Gastroesophageal sphincter (tissue), 4 donors: ENCODE measurements around the gene ENOX1. TPM values are rescaled to one million over a fixed set of nuclear protein-coding genes. Genes with fewer than 3 reads are reported as not detected.

Experiments used
- ATAC-seq: fragments of 150-250 bp; one replicate; pipeline ENCODE4 v1.9.1; 2016; ENCODE audit warnings: mild to moderate bottlenecking, moderate library complexity
- H3K27ac ChIP-seq, 4 donors: fragments of 200-600 bp; sonication (generic) in 3 of 4; 1 replicate in 3 of 4; 2 replicates in 1 of 4; pipeline ENCODE4 v1.5.1; 2016 to 2019
- H3K27me3 ChIP-seq: fragments of 200-600 bp; sonication (generic); one replicate; pipeline ENCODE4 v1.5.1; 2019
- H3K36me3 ChIP-seq, 2 donors: fragments of 200-600 bp; sonication (generic); one replicate each; pipeline ENCODE4 v1.5.1; 2019; ENCODE audit warnings: control low read depth in 1 of 2
- H3K4me1 ChIP-seq, 3 donors: fragments of 200-600 bp; sonication (generic); 1 replicate in 2 of 3; 2 replicates in 1 of 3; pipeline ENCODE4 v1.5.1; 2016 to 2019; ENCODE audit warnings: control low read depth in 2 of 3
- H3K4me3 ChIP-seq, 2 donors: fragments of 200-600 bp; sonication (generic); one replicate each; pipeline ENCODE4 v1.5.1; 2019; ENCODE audit warnings: mild to moderate bottlenecking in 1 of 2, moderate library complexity in 1 of 2
- H3K9me3 ChIP-seq, 3 donors: fragments of 200-600 bp; sonication (generic); one replicate each; pipeline ENCODE4 v1.5.1; 2017 to 2019; ENCODE audit warnings: control low read depth in 2 of 3
- CTCF ChIP-seq, 4 experiments: fragments of 200-600 bp in 2 of 4; fragments of 450-650 bp in 2 of 4; sonication (generic) in 1 of 4; IDR thresholded peaks; one replicate each; pipeline ENCODE4 v1.5.1; 2017 to 2019; ENCODE audit warnings: antibody characterized with exemption in 4 of 4, mild to moderate bottlenecking in 2 of 4, moderate library complexity in 2 of 4
- EP300 ChIP-seq: sonication (generic); formaldehyde crosslinking; IDR thresholded peaks from one replicate; pipeline ENCODE4 v1.6.1; 2017; ENCODE audit warnings: antibody characterized with exemption, mild to moderate bottlenecking
- POLR2A ChIP-seq, 2 donors: fragments of 450-650 bp; IDR thresholded peaks; one replicate each; pipeline ENCODE4 v1.6.1; 2017; ENCODE audit warnings: antibody characterized with exemption in 2 of 2, mild to moderate bottlenecking in 2 of 2, moderate library complexity in 1 of 2
- POLR2AphosphoS5 ChIP-seq: sonication (generic); formaldehyde crosslinking; IDR thresholded peaks from one replicate; pipeline ENCODE4 v1.6.1; 2017; ENCODE audit warnings: antibody characterized with exemption
- WGBS, 2 donors: methylation state at CpG; one replicate each; pipeline ENCODE4 v1.1.5; 2018; ENCODE audit warnings: low coverage in 1 of 2; 5-methylcytosine and 5-hydroxymethylcytosine counted together
- total RNA-seq, 4 donors: library from RNA; depleted of rRNA; stranded (reverse); fragments of >200 nt; gene quantifications; one replicate each; pipeline ENCODE4 v1.1.0, GENCODE V29; 2016

ENOX1 gene
- total RNA-seq, 4 donors from 2014 or later: 1.8 to 11.6 (median 9.4) TPM

- Histone ChIP-seq H3K4me1 (peaks cover 0 to 3% (median 0%) of the 10 kb centered on the region in 3 donors), H3K27me3 (no peaks in the 10 kb centered on the region), H3K9me3 (no peaks in the 10 kb centered on the region), H3K27ac (no peak overlapping the region), H3K4me3 (no peak overlapping the region), H3K36me3 (no peaks in the 10 kb centered on the region)
- TF ChIP-seq POLR2AphosphoS5: no peak
- TF ChIP-seq POLR2A (IDR thresholded peaks at IDR 0.05): no peak
- no peak for TF ChIP-seq EP300
- TF ChIP-seq CTCF (IDR thresholded peaks at IDR 0.05): no peak
- 60 to 71% methylated on average over 1 of the region's 1 CpG for WGBS, 2 donors
- ATAC-seq: no peak
These were observed 508.6 kb downstream of the ENOX1 start for GRCh38 chr13:43278127-43278526.

GRCh38 chr13:43277142-43277541 lies 509.6 kb downstream of the ENOX1 start:
- H3K27me3 ChIP-seq: no peaks in the 10 kb centered on the region
- H3K27ac ChIP-seq: no peak overlapping the region
- H3K4me3 ChIP-seq: no peak overlapping the region
- H3K36me3 ChIP-seq: no peaks in the 10 kb centered on the region
- peaks cover 0 to 3% (median 0%) of the 10 kb centered on the region in 3 donors for H3K4me1 ChIP-seq
- no peaks in the 10 kb centered on the region for H3K9me3 ChIP-seq
- 77% methylated on average over 3 of the region's 3 CpGs; no CpG with 5 or more reads in 1 of the 2 donors for WGBS, 2 donors
- ATAC-seq: no peak
- TF ChIP-seq CTCF (IDR thresholded peaks at IDR 0.05) (no peak), POLR2A (IDR thresholded peaks at IDR 0.05) (no peak), EP300 (no peak), POLR2AphosphoS5 (no peak)

- H3K9me3 ChIP-seq: no peaks in the 10 kb centered on the region
- no peak for ATAC-seq
- no peaks in the 10 kb centered on the region for H3K36me3 ChIP-seq
- peaks cover 0 to 10% (median 8%) of the 10 kb centered on the region in 3 donors for H3K4me1 ChIP-seq
- H3K27ac ChIP-seq: peak overlapping the region in 2 of 4 donors; percentile 21 to 37
- WGBS, 2 donors: 29 to 30% methylated on average over 4 of the region's 4 CpGs
- H3K27me3 ChIP-seq: no peaks in the 10 kb centered on the region
- no peak overlapping the region for H3K4me3 ChIP-seq
- TF ChIP-seq EP300 (no peak), POLR2AphosphoS5 (no peak), CTCF (IDR thresholded peaks at IDR 0.05) (no peak), POLR2A (IDR thresholded peaks at IDR 0.05) (no peak)
These were observed 511.9 kb downstream of the ENOX1 start for GRCh38 chr13:43274881-43275280.

GRCh38 chr13:43273362-43273761 lies 513.4 kb downstream of the ENOX1 start:
- peak overlapping the region in 1 of 4 donors; percentile 51 for H3K27ac ChIP-seq
- no peak for ATAC-seq
- WGBS, 2 donors: 100% methylated on average over 2 of the region's 2 CpGs; no CpG with 5 or more reads in 1 of the 2 donors

More at GRCh38 chr13:43273362-43273761, 513.4 kb downstream of the ENOX1 start:
- no peaks in the 10 kb centered on the region for H3K27me3 ChIP-seq
- peaks cover 5 to 23% (median 18%) of the 10 kb centered on the region in 3 donors for H3K4me1 ChIP-seq
- TF ChIP-seq POLR2AphosphoS5 (no peak), POLR2A (IDR thresholded peaks at IDR 0.05) (no peak), CTCF (IDR thresholded peaks at IDR 0.05) (no peak), EP300 (no peak)
- no peaks in the 10 kb centered on the region for H3K36me3 ChIP-seq
- no peak overlapping the region for H3K4me3 ChIP-seq
- no peaks in the 10 kb centered on the region for H3K9me3 ChIP-seq
